Hepatocyte (in vitro differentiated cells): ENCODE measurements around the gene LHFPL2.

Experiments
- CTCF ChIP-seq: fragments of 200-600 bp; sonication (generic); IDR thresholded peaks from 2 replicates; pipeline ENCODE4 v1.5.1; 2016; ENCODE audit warnings: antibody characterized with exemption, mild to moderate bottlenecking; ENCODE audit not compliant: poor library complexity
- EZH2 ChIP-seq: fragments of 200-600 bp; sonication (generic); IDR thresholded peaks from 2 replicates; pipeline ENCODE4 v1.6.1; 2016; ENCODE audit warnings: antibody characterized with exemption, mild to moderate bottlenecking, borderline replicate concordance

DNA sequence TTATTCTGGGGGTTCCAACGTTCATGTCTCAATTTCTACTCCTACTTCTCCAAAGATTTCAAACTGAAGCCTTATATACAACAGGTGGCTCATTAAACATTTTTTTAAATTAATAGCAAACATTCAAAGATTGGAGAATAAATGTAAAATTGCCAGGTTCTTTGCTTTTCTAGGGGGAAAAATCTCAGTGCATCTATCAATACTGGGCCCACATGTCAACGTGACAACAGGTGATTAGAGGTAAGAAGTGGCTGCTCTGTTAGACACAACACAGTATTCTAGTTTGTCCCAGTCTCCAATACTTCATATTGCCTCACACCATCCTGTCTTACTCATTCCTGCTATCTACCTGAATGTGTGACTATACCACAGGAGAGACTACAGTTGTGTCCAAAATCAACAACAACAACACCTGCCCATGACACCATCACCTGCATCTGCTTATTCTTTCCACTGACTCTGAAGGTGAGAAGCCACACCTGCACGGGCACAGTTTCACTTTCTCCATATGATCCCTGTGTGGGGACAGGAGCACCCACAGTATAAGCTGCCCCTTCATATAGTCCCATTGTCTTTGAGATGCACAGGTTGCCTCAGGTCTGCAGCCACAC, 110.2 kb downstream of the LHFPL2 start:
- no peak for TF ChIP-seq CTCF
- TF ChIP-seq EZH2: no peak
